Common myeloid progenitor, CD34-positive (primary cell): ENCODE results near the gene PPIA.

Experiments
- CTCF ChIA-PET: fragments of 350-600 bp; sonication (Branson Sonifier 250); formaldehyde crosslinking; loops from one replicate; lab custom pipeline; 2021; ENCODE audit warnings: antibody characterized with exemption; lab: Charles Lee
- POLR2A ChIA-PET: fragments of 350-600 bp; sonication (Branson Sonifier 250); formaldehyde crosslinking; loops from one replicate; lab custom pipeline; 2021; ENCODE audit warnings: antibody characterized with exemption; lab: Charles Lee
- DNase-seq, 3 donors: peaks; one replicate each; pipeline versions ENCODE4 v3.0.0 to v3.0.0-alpha.2; 2013
- H3K27ac ChIP-seq, 2 experiments: 1 replicate in 1 of 2; 2 replicates in 1 of 2; pipeline ENCODE4 v1.7.0; 2013; ENCODE audit warnings: inconsistent platforms in 2 of 2, low read length in 2 of 2, mild to moderate bottlenecking in 2 of 2, low read depth in 1 of 2, moderate library complexity in 1 of 2; ENCODE audit not compliant: severe bottlenecking in 2 of 2, insufficient read depth in 1 of 2, poor library complexity in 1 of 2
- H3K27me3 ChIP-seq, 5 experiments: replicated peaks in 2 of 5; 1 replicate in 3 of 5; 2 replicates in 2 of 5; pipeline versions ENCODE4 v1.6.1 to v1.7.0; 2013; ENCODE audit warnings: low read length in 4 of 5, mild to moderate bottlenecking in 2 of 5, moderate library complexity in 2 of 5, inconsistent platforms in 1 of 5; ENCODE audit not compliant: insufficient read depth in 5 of 5, control insufficient read depth in 4 of 5
- H3K36me3 ChIP-seq, 4 experiments: 1 replicate in 2 of 4; 2 replicates in 2 of 4; pipeline versions ENCODE4 v1.6.1 to v1.7.0; 2013; ENCODE audit warnings: low read length in 3 of 4, control low read depth in 1 of 4, mild to moderate bottlenecking in 1 of 4; ENCODE audit not compliant: control insufficient read depth in 4 of 4, insufficient read depth in 4 of 4
- H3K4me1 ChIP-seq, 4 experiments: 1 replicate in 3 of 4; 2 replicates in 1 of 4; pipeline versions ENCODE4 v1.6.1 to v1.7.1; 2013; ENCODE audit warnings: low read length in 3 of 4, mild to moderate bottlenecking in 3 of 4, control low read depth in 1 of 4, inconsistent platforms in 1 of 4, moderate library complexity in 1 of 4; ENCODE audit not compliant: control insufficient read depth in 4 of 4, insufficient read depth in 4 of 4; ENCODE audit errors: control extremely low read depth in 1 of 4
- H3K4me3 ChIP-seq, 7 experiments: 1 replicate in 4 of 7; 2 replicates in 3 of 7; pipeline versions ENCODE4 v1.5.1 to v1.7.0; 2013; ENCODE audit warnings: mild to moderate bottlenecking in 7 of 7, low read length in 6 of 7, moderate library complexity in 6 of 7, inconsistent platforms in 2 of 7, low read depth in 2 of 7, control low read depth in 1 of 7; ENCODE audit not compliant: insufficient read depth in 4 of 7, control insufficient read depth in 1 of 7; ENCODE audit errors: extremely low read depth in 1 of 7
- H3K9me3 ChIP-seq, 5 experiments: 1 replicate in 4 of 5; 2 replicates in 1 of 5; pipeline versions ENCODE4 v1.6.1 to v1.7.1; 2013; ENCODE audit warnings: low read length in 4 of 5, mild to moderate bottlenecking in 2 of 5, inconsistent platforms in 1 of 5, low read depth in 1 of 5, moderate library complexity in 1 of 5; ENCODE audit not compliant: control insufficient read depth in 4 of 5, insufficient read depth in 2 of 5; ENCODE audit errors: control extremely low read depth in 1 of 5
- WGBS: methylation state at CpG from one replicate; pipeline ENCODE4 v1.1.5; 2013; ENCODE audit not compliant: insufficient coverage; 5-methylcytosine and 5-hydroxymethylcytosine counted together

Gene PPIA

GRCh38 chr7:44849885-44850544 lies 53.5 kb downstream of the PPIA start:
- 86% methylated on average over 2 of the region's 5 CpGs for WGBS
- H3K36me3 ChIP-seq = no peaks in the 10 kb centered on the region
- no peaks in the 10 kb centered on the region for H3K9me3 ChIP-seq
- peaks cover 7 to 30% (median 19%) of the 10 kb centered on the region in 4 experiments for H3K4me1 ChIP-seq
- H3K27ac ChIP-seq = no peak overlapping the region
- no peak overlapping the region for H3K4me3 ChIP-seq
- CTCF ChIA-PET = interaction anchor here (0.8 to 2.9 kb wide), 7 partner anchors 9 to 286 kb away, joined by 3 to 11 read pairs (median 3); no protein-coding TSS in a partner anchor
- no peak for DNase-seq
- no peaks in the 10 kb centered on the region for H3K27me3 ChIP-seq
- POLR2A ChIA-PET = interaction anchor here (4.3 kb wide), 1 partner anchor 35 kb away, joined by 22 read pairs; the partner anchor contains the start of gene PURB

- no peak overlapping the region for H3K27ac ChIP-seq
- no peaks in the 10 kb centered on the region for H3K27me3 ChIP-seq
- no peaks in the 10 kb centered on the region for H3K36me3 ChIP-seq
- ChIA-PET CTCF (interaction anchor here (1.0 to 6.7 kb wide), 6 partner anchors 13 to 283 kb away, joined by 3 to 36 read pairs (median 4); no protein-coding TSS in a partner anchor), POLR2A (no interaction called here)
- H3K4me3 ChIP-seq = no peak overlapping the region
- H3K4me1 ChIP-seq = peaks cover 0 to 17% (median 12%) of the 10 kb centered on the region in 4 experiments
- no peak for DNase-seq
- WGBS = 100% methylated on average over 1 of the region's 3 CpGs
- no peaks in the 10 kb centered on the region for H3K9me3 ChIP-seq
These were observed 56.1 kb downstream of the PPIA start for GRCh38 chr7:44852590-44852989.
